ENCODE results near the gene FAM200C. TPM values are rescaled to one million over a fixed set of nuclear protein-coding genes. Genes with fewer than 3 reads are reported as not detected.
A peak's percentile ranks its signal among the peaks of the same experiment; 100 is the strongest.

FAM200C gene
- total and polyA plus RNA-seq, 2 of the 8 experiments (the other 6 are each of a cell fraction or from before 2014, with no cell fraction given) = 2.6 to 7.3 TPM

GRCh38 chr5:160420331-160420610 lies 20.4 kb upstream of the FAM200C start:
- H2AK5ac ChIP-seq (ENCODE audit: low read depth, low read length) = no peak overlapping the region
- H2BK12ac ChIP-seq (ENCODE audit: low read depth, low read length) = no peak overlapping the region
- no peak for TF ChIP-seq ZNF274 (IDR thresholded peaks at IDR 0.05; ENCODE audit: borderline replicate concordance, extremely low read depth, low read length)
- TF ChIP-seq BCL11A (IDR thresholded peaks at IDR 0.05; ENCODE audit: low read depth in 2 of 2, low read length in 2 of 2) = no peak
- no peak for TF ChIP-seq SRF (IDR thresholded peaks at IDR 0.05; ENCODE audit: low read depth, low read length)
- TF ChIP-seq MAX (IDR thresholded peaks at IDR 0.05) = no peak
- TF ChIP-seq JUND (IDR thresholded peaks at IDR 0.05; ENCODE audit: low read length) = no peak
- no peak for TF ChIP-seq NRF1 (IDR thresholded peaks at IDR 0.05; ENCODE audit: low read depth, low read length)
- TF ChIP-seq SP1 (IDR thresholded peaks at IDR 0.05; ENCODE audit: low read depth, low read length) = no peak
- no peak for TF ChIP-seq CHD2 (IDR thresholded peaks at IDR 0.05; ENCODE audit: low read length)
- no peak for TF ChIP-seq CBX8 (IDR thresholded peaks at IDR 0.05; ENCODE audit: borderline replicate concordance, low read depth, low read length)
- TF ChIP-seq EP300 (IDR thresholded peaks at IDR 0.05; ENCODE audit: borderline replicate concordance in 1 of 2, low read depth in 2 of 2, low read length in 2 of 2) = no peak
- no peak for TF ChIP-seq BACH1 (IDR thresholded peaks at IDR 0.05; ENCODE audit: low read length)
- peaks cover 0 to 3% of the 10 kb centered on the region in 2 experiments for H4K20me1 ChIP-seq (replicated peaks in 1 of 2; ENCODE audit: control insufficient read depth in 1 of 2, insufficient read depth in 2 of 2, low read length in 2 of 2)
- FAIRE-seq = no peak
- no peak overlapping the region for H3K9ac ChIP-seq (replicated peaks in 1 of 4; ENCODE audit: extremely low read depth in 1 of 4, low read depth in 3 of 4, low read length in 3 of 4)
- no peak overlapping the region for H3K4me3 ChIP-seq (ENCODE audit: extremely low read depth in 1 of 4, insufficient read depth in 2 of 4, low read depth in 3 of 4, low read length in 4 of 4)
- peak overlapping the region; percentile 34 for H2BK120ac ChIP-seq (replicated peaks; ENCODE audit: low read depth, low read length)
- no peak overlapping the region for H4K8ac ChIP-seq (ENCODE audit: extremely low read depth, insufficient read depth, low read length)
- H2BK20ac ChIP-seq (ENCODE audit: low read length) = no peak overlapping the region
- DNase-seq (ENCODE audit: low read depth in 1 of 2, low spot score in 2 of 2) = no peak
- no peak overlapping the region for H3K4ac ChIP-seq (replicated peaks; ENCODE audit: insufficient read length, low read depth, low read length)
- H3K56ac ChIP-seq (replicated peaks; ENCODE audit: insufficient read length, low read depth, low read length) = no peak overlapping the region
- no peak overlapping the region for H4K5ac ChIP-seq (ENCODE audit: insufficient read length, low read depth, low read length)
- H3K4me2 ChIP-seq (ENCODE audit: insufficient read depth in 1 of 2, low read depth in 2 of 2, low read length in 2 of 2) = peak overlapping the region in 1 of 2 experiments; percentile 91; a peak in 1 of 4 replicates
- peaks cover 0 to 8% (median 4%) of the 10 kb centered on the region in 4 experiments; a peak in 3 of 7 replicates for H3K4me1 ChIP-seq (replicated peaks in 1 of 4; ENCODE audit: control insufficient read depth in 3 of 4, insufficient read depth in 4 of 4, low read length in 3 of 4)
- H3K79me1 ChIP-seq (ENCODE audit: low read depth, low read length) = peaks cover 2% of the 10 kb centered on the region; the same call in 1 of the 2 replicates
- no peak overlapping the region for H3K23ac ChIP-seq (ENCODE audit: insufficient read length)
- no peak overlapping the region for H3K27ac ChIP-seq (ENCODE audit: low read depth, low read length)
- H3K14ac ChIP-seq (ENCODE audit: insufficient read length) = no peak overlapping the region
- H2BK15ac ChIP-seq (ENCODE audit: low read length) = no peak overlapping the region
- no peaks in the 10 kb centered on the region for H3K27me3 ChIP-seq (replicated peaks in 1 of 4; ENCODE audit: control insufficient read depth in 3 of 4, extremely low read depth in 1 of 4, insufficient read depth in 3 of 4, low read length in 3 of 4)
- no peak overlapping the region for H2AFZ ChIP-seq (ENCODE audit: low read length)
- POLR2A ChIA-PET (ENCODE audit: partially characterized antibody) = no interaction called here
- H3K79me2 ChIP-seq (ENCODE audit: control insufficient read depth in 1 of 2, insufficient read depth in 2 of 2, low read length in 2 of 2) = peaks cover 9 to 60% of the 10 kb centered on the region in 2 experiments
- CTCF ChIA-PET (ENCODE audit: partially characterized antibody) = interaction anchor here (1.4 kb wide), 1 partner anchor 18 kb away, joined by 6 read pairs; no protein-coding TSS in a partner anchor
- H4K91ac ChIP-seq (replicated peaks; ENCODE audit: insufficient read length, low read length) = no peak overlapping the region
- H3K23me2 ChIP-seq (ENCODE audit: low read depth, low read length) = peaks cover 5% of the 10 kb centered on the region
- H2BK5ac ChIP-seq (ENCODE audit: low read depth, low read length) = no peak overlapping the region
- H3K9me3 ChIP-seq (ENCODE audit: insufficient read depth in 2 of 2, low read depth in 1 of 2, low read length in 1 of 2) = no peaks in the 10 kb centered on the region
- peaks cover 2 to 25% (median 17%) of the 10 kb centered on the region in 4 experiments; a peak in 6 of 8 replicates for H3K36me3 ChIP-seq (ENCODE audit: control insufficient read depth in 2 of 4, insufficient read depth in 4 of 4, low read length in 3 of 4)
- no peak overlapping the region for H3K18ac ChIP-seq (ENCODE audit: extremely low read depth, low read length)

Measured in H1 (cell line).